Endodermal cell (in vitro differentiated cells): ENCODE results near the gene ZNF180. TPM values are rescaled to one million over a fixed set of nuclear protein-coding genes. Genes with fewer than 3 reads are reported as not detected.

ENCODE experiments used
- DNase-seq: peaks from one replicate; pipeline ENCODE4 v3.0.0-alpha.2; 2017
- H3K27ac ChIP-seq: 2 replicates; pipeline ENCODE4 v1.5.1; 2013; ENCODE audit warnings: mild to moderate bottlenecking, low read depth, low read length, moderate library complexity
- H3K27me3 ChIP-seq: 2 replicates; pipeline ENCODE4 v1.6.1; 2013; ENCODE audit warnings: mild to moderate bottlenecking, low read length, moderate library complexity; ENCODE audit not compliant: insufficient read depth, control insufficient read depth, poor library complexity, severe bottlenecking
- H3K36me3 ChIP-seq: 2 replicates; pipeline ENCODE4 v1.7.0; 2013; ENCODE audit warnings: mild to moderate bottlenecking, low read length, moderate library complexity; ENCODE audit not compliant: control insufficient read depth, insufficient read depth
- H3K4me1 ChIP-seq: one replicate; pipeline ENCODE4 v1.7.0; 2013; ENCODE audit warnings: low read length; ENCODE audit not compliant: control insufficient read depth, insufficient read depth
- H3K4me3 ChIP-seq: 2 replicates; pipeline ENCODE4 v1.5.1; 2013; ENCODE audit warnings: mild to moderate bottlenecking, low read length, moderate library complexity
- H3K9ac ChIP-seq: 2 replicates; pipeline ENCODE4 v1.6.1; 2013; ENCODE audit warnings: mild to moderate bottlenecking, low read length, moderate library complexity; ENCODE audit not compliant: poor library complexity, severe bottlenecking; ENCODE audit errors: extremely low read depth
- H3K9me3 ChIP-seq: 2 replicates; pipeline ENCODE4 v1.6.1; 2013; ENCODE audit warnings: mild to moderate bottlenecking, low read length, moderate library complexity; ENCODE audit not compliant: control insufficient read depth
- H3K27ac Mint-ChIP-seq: 2 replicates; pipeline ENCODE4 v1.8.0; 2020; ENCODE audit warnings: mixed read lengths
- H3K27me3 Mint-ChIP-seq: 2 replicates; pipeline ENCODE4 v1.8.0; 2021; ENCODE audit warnings: mild to moderate bottlenecking, mixed read lengths; ENCODE audit not compliant: insufficient read depth
- H3K36me3 Mint-ChIP-seq: 2 replicates; pipeline ENCODE4 v1.8.0; 2020; ENCODE audit warnings: low read depth, mixed read lengths
- H3K4me1 Mint-ChIP-seq: 2 replicates; pipeline ENCODE4 v1.8.0; 2020; ENCODE audit warnings: mixed read lengths
- H3K4me3 Mint-ChIP-seq: 2 replicates; pipeline ENCODE4 v1.8.0; 2020; ENCODE audit warnings: mild to moderate bottlenecking, moderate library complexity, mixed read lengths
- H3K9me3 Mint-ChIP-seq: 2 replicates; pipeline ENCODE4 v1.8.0; 2020; ENCODE audit warnings: mild to moderate bottlenecking, mixed read lengths
- CTCF ChIP-seq: fragments of 200-600 bp; sonication (generic); conservative IDR thresholded peaks from 2 replicates; pipeline ENCODE4 v1.5.0; 2021; ENCODE audit warnings: antibody characterized with exemption, mild to moderate bottlenecking
- WGBS, 2 experiments: methylation state at CpG; one replicate each; pipeline versions ENCODE4 v1.1.5 to v1.1.7; 2013; ENCODE audit warnings: missing lambda C conversion rate in 2 of 2, mixed read lengths in 1 of 2; ENCODE audit not compliant: insufficient coverage in 1 of 2, insufficient read length in 1 of 2; 5-methylcytosine and 5-hydroxymethylcytosine counted together
- total RNA-seq, 2 donors: library from RNA; stranded (reverse); fragmentation: NEBNext Ultra II Directional in 1 of 2; extraction: Animal tissue kit (Norgen Biotek cat#: 25700) in 1 of 2; gene quantifications; 2 replicates in 1 of 2; 3 replicates in 1 of 2; pipeline ENCODE4 v1.2.1, GENCODE V29; 2021

Gene ZNF180
- total RNA-seq, 2 donors from 2014 or later, result 10.0 to 12.9 TPM

DNA sequence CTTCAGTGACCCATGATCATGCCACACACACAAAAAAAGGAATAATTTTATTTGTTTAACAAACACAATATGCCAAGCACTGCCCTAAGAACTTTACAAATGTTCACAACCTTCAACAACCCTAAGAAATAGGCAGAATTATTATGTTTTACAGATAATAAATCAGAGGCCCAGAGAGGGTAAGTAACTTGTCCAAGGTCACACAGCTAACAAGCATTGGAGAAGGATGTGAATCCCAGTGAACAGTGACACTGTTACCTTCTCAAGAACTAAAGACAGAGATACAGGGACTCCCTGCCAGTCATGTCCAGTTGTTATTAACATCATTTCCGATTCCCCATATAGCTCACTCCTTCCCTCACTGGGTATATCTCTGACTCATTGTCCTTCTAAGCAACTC, 15.6 kb upstream of the ZNF180 start:
- no peak overlapping the region for H3K4me3 ChIP-seq
- H3K36me3 ChIP-seq, result no peaks in the 10 kb centered on the region
- no peaks in the 10 kb centered on the region for H3K27me3 ChIP-seq
- peaks cover 22% of the 10 kb centered on the region for H3K27me3 Mint-ChIP-seq
- H3K9me3 Mint-ChIP-seq, result peaks cover 7% of the 10 kb centered on the region
- H3K9me3 ChIP-seq, result no peaks in the 10 kb centered on the region
- no peak overlapping the region for H3K4me3 Mint-ChIP-seq
- no peak for DNase-seq
- no peaks in the 10 kb centered on the region for H3K36me3 Mint-ChIP-seq
- no peaks in the 10 kb centered on the region for H3K4me1 ChIP-seq
- TF ChIP-seq CTCF, result no peak
- no peak overlapping the region for H3K9ac ChIP-seq
- WGBS, 2 experiments, result 84 to 90% methylated on average over 1 of the region's 1 CpG
- no peak overlapping the region for H3K27ac ChIP-seq
- H3K4me1 Mint-ChIP-seq, result no peaks in the 10 kb centered on the region
- H3K27ac Mint-ChIP-seq, result no peak overlapping the region

- no peak for TF ChIP-seq CTCF
- no peak overlapping the region for H3K27ac ChIP-seq
- no peaks in the 10 kb centered on the region for H3K4me1 ChIP-seq
- H3K36me3 ChIP-seq, result no peaks in the 10 kb centered on the region
- no peak for DNase-seq
- H3K9me3 ChIP-seq, result no peaks in the 10 kb centered on the region
- H3K4me3 ChIP-seq, result no peak overlapping the region
- no peaks in the 10 kb centered on the region for H3K4me1 Mint-ChIP-seq
- peaks cover 7% of the 10 kb centered on the region for H3K9me3 Mint-ChIP-seq
- H3K27me3 ChIP-seq, result no peaks in the 10 kb centered on the region
- H3K9ac ChIP-seq, result no peak overlapping the region
- H3K27me3 Mint-ChIP-seq, result peaks cover 30% of the 10 kb centered on the region
- H3K4me3 Mint-ChIP-seq, result no peak overlapping the region
- H3K27ac Mint-ChIP-seq, result no peak overlapping the region
- no peaks in the 10 kb centered on the region for H3K36me3 Mint-ChIP-seq
- WGBS, 2 experiments, result 80 to 82% methylated on average over 2 to 3 of the region's 3 CpGs
Measured at GRCh38 chr19:44515031-44515430, 14.7 kb upstream of the ZNF180 start.

- WGBS, 2 experiments, result 39 to 62% methylated on average over 5 to 12 of the region's 12 CpGs
- TF ChIP-seq CTCF, result peak; percentile 84
- Mint-ChIP-seq H3K4me1 (no peaks in the 10 kb centered on the region), H3K9me3 (peaks cover 7% of the 10 kb centered on the region), H3K36me3 (no peaks in the 10 kb centered on the region), H3K27ac (no peak overlapping the region), H3K27me3 (peaks cover 45% of the 10 kb centered on the region), H3K4me3 (no peak overlapping the region)
- peak; percentile 94 for DNase-seq
- Histone ChIP-seq H3K4me3 (no peak overlapping the region), H3K27ac (no peak overlapping the region), H3K4me1 (no peaks in the 10 kb centered on the region), H3K9ac (no peak overlapping the region), H3K36me3 (no peaks in the 10 kb centered on the region), H3K9me3 (no peaks in the 10 kb centered on the region), H3K27me3 (peaks cover 4% of the 10 kb centered on the region)
Measured at GRCh38 chr19:44512326-44513298, 12.3 kb upstream of the ZNF180 start.
